ENCODE data around the gene CHADL. TPM values are rescaled to one million over a fixed set of nuclear protein-coding genes. Genes with fewer than 3 reads are reported as not detected.
"Not testable (repeated sequence)": the region's sequence is repeated elsewhere in the genome, so short reads cannot be mapped to it uniquely, and the experiment has no call there.

The CHADL gene
- total RNA-seq, 4 donors from 2014 or later = 0.73 to 1.3 TPM; not detected in 2

DNA sequence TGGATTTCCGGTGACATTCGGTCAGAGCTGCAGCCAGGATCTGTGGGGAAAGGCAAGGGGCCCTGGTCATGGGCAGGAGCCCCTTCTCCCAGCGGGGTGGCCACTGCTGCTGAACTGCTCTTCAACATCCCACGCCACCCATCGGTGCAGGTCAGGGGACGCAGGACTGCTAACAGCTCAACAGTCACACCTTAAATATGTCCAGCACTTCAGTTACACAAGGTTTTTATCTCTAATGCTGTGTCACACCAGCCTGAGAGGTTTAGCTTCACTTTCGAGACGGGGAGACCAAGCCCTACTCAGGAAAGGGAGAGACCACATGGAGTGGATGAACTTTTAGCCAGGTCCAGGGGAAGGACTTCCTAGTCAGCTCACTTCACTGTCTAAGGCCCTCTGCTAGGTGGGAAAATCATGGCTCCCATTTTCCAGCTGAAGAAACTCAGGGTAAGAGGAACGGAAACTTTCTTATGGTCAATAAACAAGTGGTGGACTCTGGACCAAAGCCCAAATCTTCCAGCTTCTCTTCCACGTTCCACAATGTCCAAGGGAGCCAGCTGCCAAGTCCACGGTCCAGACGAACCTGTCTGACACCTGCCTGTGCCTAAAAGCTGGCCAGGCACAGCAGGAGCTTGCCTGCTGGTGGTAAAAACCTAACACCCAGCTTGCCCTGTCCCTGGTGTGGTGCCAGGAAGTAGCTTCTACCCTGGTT is 21.0 kb upstream of the CHADL start:
- no peaks in the 10 kb centered on the region for H3K4me1 ChIP-seq
- in situ Hi-C loops (cut with MboI; ENCODE audit: low sequenced_read_pairs in 4 of 4) = no loop called here
- intact Hi-C loops (cut with DNase I; ENCODE audit: low total_unique reads) = no loop called here
- H3K27ac ChIP-seq = no peak overlapping the region
- no peak for ATAC-seq
- no peak overlapping the region for H3K4me3 ChIP-seq
- DNase-seq = no peak
- peaks cover 0 to 85% of the 10 kb centered on the region in 2 donors for H3K36me3 ChIP-seq
- H3K9me3 ChIP-seq = no peaks in the 10 kb centered on the region
- TF ChIP-seq POLR2A (IDR thresholded peaks at IDR 0.05) = no peak
- TF ChIP-seq, protein P1, sequence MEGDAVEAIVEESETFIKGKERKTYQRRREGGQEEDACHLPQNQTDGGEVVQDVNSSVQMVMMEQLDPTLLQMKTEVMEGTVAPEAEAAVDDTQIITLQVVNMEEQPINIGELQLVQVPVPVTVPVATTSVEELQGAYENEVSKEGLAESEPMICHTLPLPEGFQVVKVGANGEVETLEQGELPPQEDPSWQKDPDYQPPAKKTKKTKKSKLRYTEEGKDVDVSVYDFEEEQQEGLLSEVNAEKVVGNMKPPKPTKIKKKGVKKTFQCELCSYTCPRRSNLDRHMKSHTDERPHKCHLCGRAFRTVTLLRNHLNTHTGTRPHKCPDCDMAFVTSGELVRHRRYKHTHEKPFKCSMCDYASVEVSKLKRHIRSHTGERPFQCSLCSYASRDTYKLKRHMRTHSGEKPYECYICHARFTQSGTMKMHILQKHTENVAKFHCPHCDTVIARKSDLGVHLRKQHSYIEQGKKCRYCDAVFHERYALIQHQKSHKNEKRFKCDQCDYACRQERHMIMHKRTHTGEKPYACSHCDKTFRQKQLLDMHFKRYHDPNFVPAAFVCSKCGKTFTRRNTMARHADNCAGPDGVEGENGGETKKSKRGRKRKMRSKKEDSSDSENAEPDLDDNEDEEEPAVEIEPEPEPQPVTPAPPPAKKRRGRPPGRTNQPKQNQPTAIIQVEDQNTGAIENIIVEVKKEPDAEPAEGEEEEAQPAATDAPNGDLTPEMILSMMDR (IDR thresholded peaks at IDR 0.05 in 4 of 5, conservative IDR thresholded peaks at IDR 0.05 in 1 of 5) = no peak
- H3K27me3 ChIP-seq = no peaks in the 10 kb centered on the region

DNA sequence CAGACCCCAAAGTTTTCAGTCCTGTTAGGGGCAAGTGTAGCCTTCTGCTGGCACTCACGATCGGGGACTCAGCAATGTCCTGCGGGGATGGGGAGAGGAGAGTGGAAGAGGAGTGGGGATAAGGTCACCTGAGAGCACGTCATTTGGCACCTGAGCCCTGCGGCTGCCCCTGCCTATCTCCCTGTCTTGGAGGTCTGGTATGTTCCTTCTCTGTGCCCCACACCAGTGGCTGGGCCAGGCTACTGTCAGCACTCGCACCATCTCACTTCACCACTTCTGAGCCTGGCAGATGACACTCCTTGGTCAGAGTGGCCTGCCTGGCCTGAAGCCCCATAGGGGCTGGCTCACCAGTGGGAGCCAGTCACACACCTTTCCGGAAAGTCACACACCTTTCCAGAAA is 20.1 kb upstream of the CHADL start:
- H3K27ac ChIP-seq = no peak overlapping the region
- H3K36me3 ChIP-seq = peaks cover 0 to 93% of the 10 kb centered on the region in 2 donors

DNA sequence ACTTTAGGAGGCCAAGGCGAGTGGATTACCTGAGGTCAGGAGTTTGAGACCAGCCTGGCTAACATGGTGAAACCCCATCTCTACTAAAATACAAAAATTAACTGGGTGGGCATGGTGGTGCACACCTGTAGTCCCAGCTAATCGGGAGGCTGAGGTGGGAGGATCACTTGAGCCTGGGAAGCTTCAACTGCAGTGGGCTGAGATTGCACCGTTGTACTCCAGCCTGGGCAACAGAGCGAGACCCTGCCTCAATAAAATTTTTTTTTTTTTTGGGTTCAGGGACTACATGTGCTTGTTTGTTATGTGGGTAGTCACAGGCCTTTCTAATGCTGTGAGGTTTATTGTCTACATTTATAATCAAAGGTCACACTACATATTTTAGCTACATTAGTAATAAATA is 19.0 kb upstream of the CHADL start:
- in situ Hi-C loops (cut with MboI; ENCODE audit: low sequenced_read_pairs in 4 of 4); DNase-seq; H3K9me3 ChIP-seq; H3K4me3 ChIP-seq; intact Hi-C loops (cut with DNase I; ENCODE audit: low total_unique reads); H3K4me1 ChIP-seq; H3K27me3 ChIP-seq; H3K27ac ChIP-seq; ATAC-seq: not testable (repeated sequence)
- peaks cover 0 to 94% of the 10 kb centered on the region in 2 donors for H3K36me3 ChIP-seq

More for the DNA sequence above, 20.1 kb upstream of the CHADL start:
- DNase-seq (no peak), ATAC-seq (no peak)
- Histone ChIP-seq H3K4me3 (no peak overlapping the region), H3K4me1 (no peaks in the 10 kb centered on the region), H3K9me3 (no peaks in the 10 kb centered on the region), H3K27me3 (no peaks in the 10 kb centered on the region)
- TF ChIP-seq, protein P1 (IDR thresholded peaks at IDR 0.05 in 4 of 5, conservative IDR thresholded peaks at IDR 0.05 in 1 of 5) = no peak
- TF ChIP-seq POLR2A (IDR thresholded peaks at IDR 0.05) = no peak
- intact Hi-C loops (cut with DNase I; ENCODE audit: low total_unique reads) (no loop called here), in situ Hi-C loops (cut with MboI; ENCODE audit: low sequenced_read_pairs in 4 of 4) (no loop called here)

DNA sequence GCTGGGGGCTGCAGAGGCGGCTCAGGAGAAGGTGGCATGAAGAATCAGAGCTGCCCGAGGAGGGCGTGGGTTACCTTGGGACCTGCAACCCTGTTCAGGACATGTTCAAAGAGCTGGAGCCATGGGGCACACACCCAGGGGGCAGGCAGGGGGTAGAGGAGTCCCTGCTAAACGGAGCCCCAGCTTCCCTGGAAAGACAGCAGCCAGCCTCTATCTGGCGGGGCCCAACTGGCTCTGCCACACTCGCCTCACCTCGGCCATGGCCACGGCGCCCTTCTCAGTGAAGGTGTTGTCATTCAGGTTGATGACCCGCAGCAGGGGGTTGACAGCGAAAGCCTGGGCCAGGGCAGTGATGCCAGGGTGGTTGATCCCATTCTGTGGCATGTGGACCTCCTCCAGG is 17.0 kb upstream of the CHADL start:
- in situ Hi-C loops (cut with MboI; ENCODE audit: low sequenced_read_pairs in 4 of 4) = no loop called here
- no peaks in the 10 kb centered on the region for H3K4me1 ChIP-seq
- H3K9me3 ChIP-seq = no peaks in the 10 kb centered on the region
- H3K27ac ChIP-seq = no peak overlapping the region
- H3K27me3 ChIP-seq = no peaks in the 10 kb centered on the region
- peaks cover 0 to 93% of the 10 kb centered on the region in 2 donors for H3K36me3 ChIP-seq
- no peak for DNase-seq
- TF ChIP-seq POLR2A (IDR thresholded peaks at IDR 0.05) = no peak
- TF ChIP-seq, protein P1 (IDR thresholded peaks at IDR 0.05 in 4 of 5, conservative IDR thresholded peaks at IDR 0.05 in 1 of 5) = no peak
- no peak for ATAC-seq
- intact Hi-C loops (cut with DNase I; ENCODE audit: low total_unique reads) = no loop called here
- H3K4me3 ChIP-seq = no peak overlapping the region

DNA sequence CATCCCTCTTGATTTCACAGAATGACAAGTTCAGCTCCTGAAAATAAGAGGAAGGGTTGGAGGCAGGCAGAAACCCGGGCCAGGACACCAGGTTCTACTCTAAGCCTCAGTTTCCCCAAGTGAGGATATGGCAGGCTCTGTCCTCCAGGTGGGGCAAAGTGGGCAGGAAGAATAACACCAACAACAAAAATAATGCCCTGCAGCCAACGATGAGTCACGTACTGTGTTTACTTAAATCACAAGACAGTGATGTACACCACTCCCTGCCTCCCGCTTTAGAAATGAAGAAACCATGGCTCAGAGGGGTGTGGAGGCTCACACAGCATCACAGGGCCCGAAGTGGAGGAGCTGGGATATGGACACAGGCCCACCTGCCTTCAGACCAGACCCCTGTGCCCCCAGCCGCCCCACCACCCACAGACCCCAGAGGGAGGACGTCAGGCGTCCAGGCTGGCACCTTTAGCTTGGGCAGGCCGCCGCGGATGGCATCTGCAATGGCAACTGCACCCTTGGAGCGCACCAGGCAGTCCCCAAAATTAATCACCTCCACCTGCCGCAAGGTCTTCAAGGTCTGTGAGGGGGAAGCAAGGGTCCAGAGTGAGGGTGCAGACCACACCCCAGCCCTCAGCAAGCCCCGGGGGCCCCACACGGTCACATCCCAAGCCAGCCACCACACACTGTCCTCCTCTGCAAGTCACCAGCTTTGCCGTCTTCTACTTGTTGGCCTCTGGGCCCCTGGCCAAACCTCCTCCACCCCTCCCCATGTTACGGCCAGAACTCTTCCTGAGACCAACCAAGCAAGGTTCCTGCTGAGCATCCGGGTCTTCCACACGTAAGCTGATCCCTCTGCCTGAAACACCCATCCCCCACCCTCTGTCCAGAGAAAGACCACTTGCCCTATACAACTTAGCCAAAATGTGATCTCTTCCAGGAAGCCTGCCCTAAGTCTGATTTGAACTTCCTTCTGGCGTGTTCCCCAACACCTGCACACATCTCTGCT is 15.8 kb upstream of the CHADL start:
- Histone ChIP-seq H3K4me3 (no peak overlapping the region), H3K27me3 (no peaks in the 10 kb centered on the region), H3K36me3 (peaks cover 0 to 94% of the 10 kb centered on the region in 2 donors), H3K9me3 (no peaks in the 10 kb centered on the region), H3K27ac (no peak overlapping the region), H3K4me1 (no peaks in the 10 kb centered on the region)
- intact Hi-C loops (cut with DNase I; ENCODE audit: low total_unique reads) = no loop called here
- in situ Hi-C loops (cut with MboI; ENCODE audit: low sequenced_read_pairs in 4 of 4) = no loop called here
- no peak for DNase-seq
- ATAC-seq = peak; percentile 40 to 41
- TF ChIP-seq, protein P1 (IDR thresholded peaks at IDR 0.05 in 4 of 5, conservative IDR thresholded peaks at IDR 0.05 in 1 of 5) = no peak
- no peak for TF ChIP-seq POLR2A (IDR thresholded peaks at IDR 0.05)
